ENCODE results near the gene CWC22. TPM values are rescaled to one million over a fixed set of nuclear protein-coding genes. Genes with fewer than 3 reads are reported as not detected.
"Not testable (repeated sequence)": the region's sequence is repeated elsewhere in the genome, so short reads cannot be mapped to it uniquely, and the experiment has no call there.

The CWC22 gene
- total RNA-seq, 2 donors from 2014 or later, result 13.4 to 18.4 TPM

GRCh38 chr2:179981085-179981484, 26.0 kb downstream of the CWC22 start:
- intact Hi-C loops (cut with DNase I), result no loop called here
- no peak for DNase-seq
- Histone ChIP-seq H3K36me3 (peaks cover 6% of the 10 kb centered on the region), H3K9me3 (no peaks in the 10 kb centered on the region), H3K27me3 (no peaks in the 10 kb centered on the region), H3K9ac (ENCODE audit: low read depth in 2 of 2, low read length in 2 of 2) (no peak overlapping the region), H3K4me1 (no peaks in the 10 kb centered on the region), H3K4me3 (no peak overlapping the region), H3K27ac (no peak overlapping the region)
- TF ChIP-seq CTCF (IDR thresholded peaks at IDR 0.05), result no peak

DNA sequence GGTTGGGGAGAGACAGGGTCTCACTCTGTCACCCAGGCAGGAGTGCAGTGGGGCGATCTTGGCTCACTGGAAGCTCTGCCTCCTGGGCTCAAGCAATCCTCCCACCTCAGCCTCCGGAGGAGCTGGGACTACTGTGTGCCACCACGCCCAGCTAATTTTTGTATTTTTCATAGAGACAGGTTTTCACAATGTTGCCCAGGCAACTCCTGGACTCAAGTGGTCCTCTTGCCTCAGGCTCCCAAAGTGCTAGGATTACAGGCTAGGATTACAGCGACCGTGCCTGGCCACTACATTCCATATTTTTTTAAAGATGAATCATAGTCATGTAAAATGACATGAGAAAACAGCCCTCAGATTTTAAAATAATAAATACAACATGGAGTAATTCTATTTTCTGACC, 32.3 kb downstream of the CWC22 start:
- no peaks in the 10 kb centered on the region for H3K4me1 ChIP-seq
- no peak overlapping the region for H3K4me3 ChIP-seq
- DNase-seq, result no peak
- H3K36me3 ChIP-seq, result no peaks in the 10 kb centered on the region
- H3K27ac ChIP-seq, result no peak overlapping the region
- H3K9ac ChIP-seq (ENCODE audit: low read depth in 2 of 2, low read length in 2 of 2), result no peak overlapping the region
- H3K9me3 ChIP-seq, result no peaks in the 10 kb centered on the region
- intact Hi-C loops (cut with DNase I), result no loop called here
- H3K27me3 ChIP-seq, result no peaks in the 10 kb centered on the region
- TF ChIP-seq CTCF (IDR thresholded peaks at IDR 0.05), result no peak

- no peaks in the 10 kb centered on the region for H3K4me1 ChIP-seq
- H3K36me3 ChIP-seq, result no peaks in the 10 kb centered on the region
- H3K9ac ChIP-seq (ENCODE audit: low read depth in 2 of 2, low read length in 2 of 2), result no peak overlapping the region
- H3K9me3 ChIP-seq, result no peaks in the 10 kb centered on the region
- H3K4me3 ChIP-seq, result no peak overlapping the region
- intact Hi-C loops (cut with DNase I), result no loop called here
- no peak for TF ChIP-seq CTCF (IDR thresholded peaks at IDR 0.05)
- no peak for DNase-seq
- no peak overlapping the region for H3K27ac ChIP-seq
- no peaks in the 10 kb centered on the region for H3K27me3 ChIP-seq
Observed at GRCh38 chr2:179966778-179967394, 40.2 kb downstream of the CWC22 start.

DNA sequence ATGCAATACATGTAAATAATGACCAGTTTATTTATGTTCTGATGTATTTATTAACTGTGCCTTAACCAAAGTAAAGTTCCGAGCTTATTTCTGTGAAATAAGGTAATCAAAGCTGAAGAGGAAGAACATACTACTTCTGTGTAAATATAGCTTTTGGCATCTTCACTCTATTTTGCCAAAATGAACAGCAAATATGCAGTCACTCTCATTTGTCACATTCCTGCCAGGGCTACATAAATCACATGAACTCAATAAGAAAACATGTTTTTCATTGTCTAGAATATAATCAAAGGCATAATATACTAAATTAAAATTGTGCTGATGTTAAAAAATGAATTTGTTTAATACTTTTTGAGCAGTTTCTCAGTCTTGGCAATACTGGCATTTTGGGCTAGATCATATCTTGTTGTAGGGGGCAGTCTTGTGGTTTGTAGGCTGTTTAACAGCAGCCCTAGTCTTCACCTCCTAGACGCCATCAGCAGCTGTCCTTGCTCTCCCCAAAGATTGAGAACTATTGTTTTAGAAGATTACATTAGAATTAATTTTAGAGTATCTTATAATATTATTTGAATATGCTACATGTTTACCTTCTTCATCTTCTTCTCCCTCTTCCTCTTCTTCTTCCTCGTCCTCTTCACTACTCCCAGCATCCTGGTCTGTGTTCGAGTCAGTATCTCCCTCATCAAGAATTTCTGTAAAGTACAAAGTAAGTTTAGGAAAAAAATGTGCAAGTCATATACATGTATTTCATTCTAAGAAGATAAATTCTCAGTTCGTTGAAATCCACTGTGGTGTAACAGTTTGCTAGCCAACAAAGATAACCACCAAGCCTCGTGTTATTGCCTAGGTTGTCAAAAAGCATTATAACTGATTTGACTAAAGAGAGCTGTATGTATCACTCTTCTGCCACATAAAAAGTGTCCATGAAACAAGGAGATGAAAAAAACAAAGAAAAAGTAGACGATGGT, 41.5 kb downstream of the CWC22 start:
- no peak overlapping the region for H3K9ac ChIP-seq (ENCODE audit: low read depth in 2 of 2, low read length in 2 of 2)
- H3K27ac ChIP-seq, result no peak overlapping the region
- intact Hi-C loops (cut with DNase I), result no loop called here
- no peaks in the 10 kb centered on the region for H3K36me3 ChIP-seq
- TF ChIP-seq CTCF (IDR thresholded peaks at IDR 0.05), result no peak
- no peaks in the 10 kb centered on the region for H3K27me3 ChIP-seq
- no peaks in the 10 kb centered on the region for H3K4me1 ChIP-seq
- no peak for DNase-seq
- H3K9me3 ChIP-seq, result no peaks in the 10 kb centered on the region
- H3K4me3 ChIP-seq, result no peak overlapping the region

DNA sequence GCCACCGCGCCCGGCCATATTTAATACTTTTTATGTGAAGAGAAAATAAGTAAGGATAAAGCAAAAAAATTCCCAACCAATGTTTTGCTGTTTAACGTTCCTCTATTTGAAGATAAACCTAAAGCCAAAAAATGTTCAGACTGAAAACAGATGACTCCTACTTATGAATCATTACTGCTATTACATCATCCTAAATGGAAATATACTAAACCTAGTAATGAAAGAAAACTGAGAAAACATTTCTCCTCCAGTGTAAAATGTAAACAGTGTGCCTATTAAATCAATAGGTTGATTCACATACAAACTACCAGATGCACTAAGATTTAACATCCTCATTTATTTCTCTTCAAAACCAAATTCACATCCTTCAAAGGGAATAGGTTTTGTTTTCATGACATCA, 43.5 kb downstream of the CWC22 start:
- intact Hi-C loops (cut with DNase I), result no loop called here
- Histone ChIP-seq H3K9ac (ENCODE audit: low read depth in 2 of 2, low read length in 2 of 2) (no peak overlapping the region), H3K4me3 (no peak overlapping the region), H3K27me3 (no peaks in the 10 kb centered on the region), H3K4me1 (no peaks in the 10 kb centered on the region), H3K27ac (no peak overlapping the region), H3K36me3 (no peaks in the 10 kb centered on the region), H3K9me3 (no peaks in the 10 kb centered on the region)
- no peak for TF ChIP-seq CTCF (IDR thresholded peaks at IDR 0.05)
- no peak for DNase-seq

GRCh38 chr2:179958251-179958650, 48.8 kb downstream of the CWC22 start:
- H3K27me3 ChIP-seq; intact Hi-C loops (cut with DNase I); H3K27ac ChIP-seq; H3K4me3 ChIP-seq; DNase-seq; H3K9me3 ChIP-seq; H3K36me3 ChIP-seq; H3K4me1 ChIP-seq; H3K9ac ChIP-seq (ENCODE audit: low read depth in 2 of 2, low read length in 2 of 2): not testable (repeated sequence)
